ENCODE data around the gene XRCC1.
A peak's percentile ranks its signal among the peaks of the same experiment; 100 is the strongest.

DNA sequence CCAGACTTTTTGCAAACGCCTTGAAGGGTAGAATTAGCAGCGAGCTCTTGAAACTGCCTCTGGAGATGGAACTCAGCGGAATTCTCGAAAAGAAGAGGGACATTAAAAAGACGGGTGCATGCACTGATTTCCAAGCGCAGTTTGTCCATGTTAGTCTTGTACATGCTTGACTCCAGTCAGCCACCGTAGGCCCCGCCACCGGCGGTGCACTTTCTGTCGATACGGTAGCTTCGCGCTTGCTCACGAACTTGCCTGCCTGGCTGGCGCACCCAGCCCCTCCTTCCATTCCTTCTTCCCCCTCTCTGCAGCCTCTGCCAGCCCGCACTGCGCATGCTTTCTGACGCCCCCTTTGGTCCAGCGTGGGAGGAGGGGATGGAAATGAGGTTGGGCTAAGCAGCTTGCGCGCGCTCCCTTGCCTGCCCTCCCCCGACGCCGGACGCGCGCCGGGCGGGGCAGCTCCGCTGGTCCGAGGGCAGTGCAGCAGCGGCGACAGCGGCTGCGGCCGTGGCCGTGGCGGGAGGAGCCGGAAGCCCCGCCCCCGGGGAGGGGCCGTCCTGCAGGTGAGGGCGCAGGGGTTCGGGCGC is 42.3 kb downstream of the XRCC1 start, which contains the start of gene ZNF575:
- TF ChIP-seq, protein P1, sequence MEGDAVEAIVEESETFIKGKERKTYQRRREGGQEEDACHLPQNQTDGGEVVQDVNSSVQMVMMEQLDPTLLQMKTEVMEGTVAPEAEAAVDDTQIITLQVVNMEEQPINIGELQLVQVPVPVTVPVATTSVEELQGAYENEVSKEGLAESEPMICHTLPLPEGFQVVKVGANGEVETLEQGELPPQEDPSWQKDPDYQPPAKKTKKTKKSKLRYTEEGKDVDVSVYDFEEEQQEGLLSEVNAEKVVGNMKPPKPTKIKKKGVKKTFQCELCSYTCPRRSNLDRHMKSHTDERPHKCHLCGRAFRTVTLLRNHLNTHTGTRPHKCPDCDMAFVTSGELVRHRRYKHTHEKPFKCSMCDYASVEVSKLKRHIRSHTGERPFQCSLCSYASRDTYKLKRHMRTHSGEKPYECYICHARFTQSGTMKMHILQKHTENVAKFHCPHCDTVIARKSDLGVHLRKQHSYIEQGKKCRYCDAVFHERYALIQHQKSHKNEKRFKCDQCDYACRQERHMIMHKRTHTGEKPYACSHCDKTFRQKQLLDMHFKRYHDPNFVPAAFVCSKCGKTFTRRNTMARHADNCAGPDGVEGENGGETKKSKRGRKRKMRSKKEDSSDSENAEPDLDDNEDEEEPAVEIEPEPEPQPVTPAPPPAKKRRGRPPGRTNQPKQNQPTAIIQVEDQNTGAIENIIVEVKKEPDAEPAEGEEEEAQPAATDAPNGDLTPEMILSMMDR (IDR thresholded peaks at IDR 0.05): peak in 2 of 5 experiments; percentile 30 to 37
- TF ChIP-seq POLR2A (IDR thresholded peaks at IDR 0.05): peak; percentile 28 to 48
